Suprapubic skin (tissue), 4 donors: ENCODE data around the gene SPR. TPM values are rescaled to one million over a fixed set of nuclear protein-coding genes. Genes with fewer than 3 reads are reported as not detected.

Source experiments
- DNase-seq, 2 donors: peaks; one replicate each; pipeline ENCODE4 v3.0.0-alpha.2; 2019; ENCODE audit warnings: low spot score in 2 of 2
- H3K27ac ChIP-seq: fragments of 200-600 bp; sonication (generic); one replicate; pipeline ENCODE4 v1.5.1; 2019
- H3K27me3 ChIP-seq: fragments of 200-600 bp; sonication (generic); one replicate; pipeline ENCODE4 v1.5.1; 2019
- H3K36me3 ChIP-seq: fragments of 200-600 bp; sonication (generic); one replicate; pipeline ENCODE4 v1.5.1; 2019
- H3K4me1 ChIP-seq: fragments of 200-600 bp; sonication (generic); one replicate; pipeline ENCODE4 v1.5.1; 2019
- H3K4me3 ChIP-seq: fragments of 200-600 bp; sonication (generic); one replicate; pipeline ENCODE4 v1.5.1; 2019; ENCODE audit warnings: mild to moderate bottlenecking
- H3K9me3 ChIP-seq: fragments of 200-600 bp; sonication (generic); one replicate; pipeline ENCODE4 v1.5.1; 2019
- EP300 ChIP-seq: sonication (generic); formaldehyde crosslinking; IDR thresholded peaks from one replicate; pipeline ENCODE4 v1.6.1; 2017; ENCODE audit warnings: antibody characterized with exemption
- POLR2A ChIP-seq, 2 donors: fragments of 450-650 bp; IDR thresholded peaks; one replicate each; pipeline ENCODE4 v1.6.1; 2017; ENCODE audit warnings: antibody characterized with exemption in 2 of 2, mild to moderate bottlenecking in 2 of 2, moderate library complexity in 2 of 2
- POLR2AphosphoS5 ChIP-seq, 3 donors: sonication (generic); formaldehyde crosslinking; IDR thresholded peaks; one replicate each; pipeline ENCODE4 v1.6.1; 2017; ENCODE audit warnings: antibody characterized with exemption in 3 of 3
- WGBS: methylation state at CpG from one replicate; pipeline ENCODE4 v1.1.5; 2018; 5-methylcytosine and 5-hydroxymethylcytosine counted together
- total RNA-seq, 4 donors: library from RNA; depleted of rRNA; stranded (reverse); fragments of >200 nt; gene quantifications; one replicate each; pipeline ENCODE4 v1.1.0, GENCODE V29; 2016
- TF ChIP-seq, protein P1 (sequence below), 2 donors: fragments of 200-600 bp in 1 of 2; fragments of 450-650 bp in 1 of 2; sonication (generic) in 1 of 2; IDR thresholded peaks; one replicate each; pipeline ENCODE4 v1.5.1; 2016 to 2019; ENCODE audit warnings: antibody characterized with exemption in 2 of 2, mild to moderate bottlenecking in 1 of 2, moderate library complexity in 1 of 2

The SPR gene
- total RNA-seq, 4 donors from 2014 or later: 11.9 to 14.2 (median 14.1) TPM

DNA sequence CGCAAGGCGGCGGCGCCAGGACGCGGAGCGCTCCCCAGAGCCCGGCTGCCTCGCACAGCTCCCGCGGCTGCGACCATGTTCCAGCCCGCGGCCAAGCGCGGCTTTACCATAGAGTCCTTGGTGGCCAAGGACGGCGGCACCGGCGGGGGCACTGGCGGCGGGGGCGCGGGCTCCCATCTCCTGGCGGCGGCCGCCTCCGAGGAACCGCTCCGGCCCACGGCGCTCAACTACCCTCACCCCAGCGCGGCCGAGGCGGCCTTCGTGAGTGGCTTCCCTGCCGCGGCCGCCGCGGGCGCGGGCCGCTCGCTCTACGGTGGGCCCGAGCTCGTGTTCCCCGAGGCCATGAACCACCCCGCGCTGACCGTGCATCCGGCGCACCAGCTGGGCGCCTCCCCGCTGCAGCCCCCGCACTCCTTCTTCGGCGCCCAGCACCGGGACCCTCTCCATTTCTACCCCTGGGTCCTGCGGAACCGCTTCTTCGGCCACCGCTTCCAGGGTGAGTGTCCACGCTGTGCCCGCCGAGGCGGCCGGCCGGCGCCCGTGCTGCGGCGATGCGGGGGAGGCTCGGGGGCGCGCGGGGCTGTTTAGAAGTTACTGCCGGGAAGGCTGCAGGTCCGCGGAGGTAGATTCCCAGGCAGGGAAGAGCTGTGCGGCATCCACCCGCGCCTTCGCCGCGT, 30.8 kb downstream of the SPR start:
- peak overlapping the region; percentile 55 for H3K4me3 ChIP-seq
- whole genome bisulfite sequencing: no CpG with 5 or more reads among the region's 89 CpGs
- H3K27ac ChIP-seq: no peak overlapping the region
- peaks cover 58% of the 10 kb centered on the region for H3K4me1 ChIP-seq
- TF ChIP-seq POLR2A (IDR thresholded peaks at IDR 0.05): no peak
- TF ChIP-seq, protein P1, sequence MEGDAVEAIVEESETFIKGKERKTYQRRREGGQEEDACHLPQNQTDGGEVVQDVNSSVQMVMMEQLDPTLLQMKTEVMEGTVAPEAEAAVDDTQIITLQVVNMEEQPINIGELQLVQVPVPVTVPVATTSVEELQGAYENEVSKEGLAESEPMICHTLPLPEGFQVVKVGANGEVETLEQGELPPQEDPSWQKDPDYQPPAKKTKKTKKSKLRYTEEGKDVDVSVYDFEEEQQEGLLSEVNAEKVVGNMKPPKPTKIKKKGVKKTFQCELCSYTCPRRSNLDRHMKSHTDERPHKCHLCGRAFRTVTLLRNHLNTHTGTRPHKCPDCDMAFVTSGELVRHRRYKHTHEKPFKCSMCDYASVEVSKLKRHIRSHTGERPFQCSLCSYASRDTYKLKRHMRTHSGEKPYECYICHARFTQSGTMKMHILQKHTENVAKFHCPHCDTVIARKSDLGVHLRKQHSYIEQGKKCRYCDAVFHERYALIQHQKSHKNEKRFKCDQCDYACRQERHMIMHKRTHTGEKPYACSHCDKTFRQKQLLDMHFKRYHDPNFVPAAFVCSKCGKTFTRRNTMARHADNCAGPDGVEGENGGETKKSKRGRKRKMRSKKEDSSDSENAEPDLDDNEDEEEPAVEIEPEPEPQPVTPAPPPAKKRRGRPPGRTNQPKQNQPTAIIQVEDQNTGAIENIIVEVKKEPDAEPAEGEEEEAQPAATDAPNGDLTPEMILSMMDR (IDR thresholded peaks at IDR 0.05): no peak
- TF ChIP-seq POLR2AphosphoS5 (IDR thresholded peaks at IDR 0.05): no peak
- TF ChIP-seq EP300: no peak
- DNase-seq: peak in 1 of 2 donors; percentile 48
- H3K36me3 ChIP-seq: no peaks in the 10 kb centered on the region
- peaks cover 100% of the 10 kb centered on the region for H3K27me3 ChIP-seq
- no peaks in the 10 kb centered on the region for H3K9me3 ChIP-seq

DNA sequence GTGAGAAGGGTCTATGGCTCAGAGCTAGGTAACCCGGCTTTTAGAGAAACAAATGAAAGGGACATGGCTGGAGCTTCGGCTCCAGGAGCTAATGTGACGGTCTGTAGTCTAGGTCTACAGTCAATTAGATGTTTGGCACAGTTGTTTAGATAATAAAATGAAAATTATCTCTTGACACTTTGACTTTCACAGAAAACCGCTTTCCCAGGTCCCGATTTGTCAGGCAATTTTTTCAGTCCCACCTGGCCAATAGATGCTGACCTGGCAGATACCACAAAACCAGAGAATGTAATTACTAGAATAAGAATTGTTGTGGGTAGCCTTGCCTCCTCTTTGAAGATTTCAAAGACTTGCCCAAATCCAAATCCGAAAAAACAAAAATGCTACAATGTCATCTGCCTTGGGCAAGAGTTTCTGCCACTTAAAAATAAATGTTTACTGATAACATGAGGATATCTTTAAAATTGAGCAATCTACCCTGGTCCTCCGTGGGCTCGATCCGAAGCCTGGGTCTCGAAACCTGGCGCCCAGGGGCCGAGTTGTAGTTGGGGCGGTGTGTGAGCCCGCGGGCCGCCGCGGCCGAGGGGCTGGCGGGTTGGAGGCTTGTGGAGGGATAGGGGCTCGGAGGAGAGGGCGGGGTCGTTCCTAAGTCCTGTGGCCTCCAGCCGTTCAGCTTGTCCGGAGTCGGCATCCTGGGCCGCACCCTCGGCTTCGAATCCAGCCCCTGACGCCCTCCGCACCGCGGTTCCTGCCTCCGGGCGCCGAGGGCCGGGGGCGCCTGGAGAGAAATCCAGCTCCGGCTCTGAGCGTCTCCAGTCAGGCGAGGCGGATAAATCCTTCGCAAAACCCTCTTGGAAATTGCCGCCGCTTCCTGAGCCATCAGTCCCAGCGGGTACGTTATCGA, 32.5 kb downstream of the SPR start:
- Histone ChIP-seq H3K9me3 (no peaks in the 10 kb centered on the region), H3K36me3 (no peaks in the 10 kb centered on the region), H3K27ac (no peak overlapping the region), H3K4me3 (peak overlapping the region; percentile 31), H3K4me1 (peaks cover 67% of the 10 kb centered on the region), H3K27me3 (peaks cover 100% of the 10 kb centered on the region)
- TF ChIP-seq POLR2A (IDR thresholded peaks at IDR 0.05): no peak
- TF ChIP-seq EP300: no peak
- TF ChIP-seq, protein P1 (IDR thresholded peaks at IDR 0.05): no peak
- TF ChIP-seq POLR2AphosphoS5 (IDR thresholded peaks at IDR 0.05): no peak
- 14% methylated on average over 23 of the region's 48 CpGs for WGBS
- peak in 1 of 2 donors; percentile 58 for DNase-seq

DNA sequence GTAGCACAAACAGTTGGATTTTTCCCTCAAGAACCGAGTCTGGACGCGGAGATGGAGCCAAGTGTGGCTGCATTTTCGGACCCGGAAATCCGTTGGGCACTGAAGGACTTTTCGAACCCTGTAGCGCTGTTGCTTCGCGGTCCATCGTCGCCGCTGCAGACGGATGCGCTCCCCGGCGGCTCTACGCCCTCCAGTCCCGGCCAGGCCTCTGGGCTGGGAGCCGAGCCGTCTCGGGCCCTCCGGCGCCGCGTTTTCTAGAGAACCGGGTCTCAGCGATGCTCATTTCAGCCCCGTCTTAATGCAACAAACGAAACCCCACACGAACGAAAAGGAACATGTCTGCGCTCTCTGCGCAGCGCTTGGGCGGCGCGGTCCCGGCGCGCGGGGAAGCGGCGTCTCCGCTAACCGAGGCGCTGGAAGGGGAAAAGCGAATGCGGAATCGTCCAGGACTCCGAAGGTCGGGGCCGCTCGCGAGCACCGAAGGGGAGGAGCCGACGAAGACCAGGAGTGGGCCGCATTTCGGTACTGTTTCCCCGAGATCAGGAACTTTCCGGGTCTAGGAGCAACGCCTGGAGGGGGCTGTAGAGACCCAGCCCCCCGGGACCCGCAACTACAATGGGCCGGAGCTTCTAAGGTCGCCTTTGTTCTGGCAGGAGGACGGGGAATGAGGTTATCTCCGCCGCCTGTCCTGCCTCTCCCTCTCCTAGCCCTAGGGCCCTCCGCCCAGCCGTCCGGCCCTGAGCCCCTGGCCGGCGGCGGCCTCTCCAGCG, 33.3 kb downstream of the SPR start:
- WGBS: 4% methylated on average over 45 of the region's 77 CpGs
- H3K9me3 ChIP-seq: no peaks in the 10 kb centered on the region
- H3K27me3 ChIP-seq: peaks cover 100% of the 10 kb centered on the region
- peak in 1 of 2 donors; percentile 51 for DNase-seq
- H3K4me3 ChIP-seq: peak overlapping the region; percentile 31
- H3K36me3 ChIP-seq: no peaks in the 10 kb centered on the region
- H3K4me1 ChIP-seq: peaks cover 64% of the 10 kb centered on the region
- H3K27ac ChIP-seq: no peak overlapping the region
- TF ChIP-seq, protein P1 (IDR thresholded peaks at IDR 0.05): no peak
- no peak for TF ChIP-seq POLR2AphosphoS5 (IDR thresholded peaks at IDR 0.05)
- TF ChIP-seq POLR2A (IDR thresholded peaks at IDR 0.05): no peak
- no peak for TF ChIP-seq EP300

DNA sequence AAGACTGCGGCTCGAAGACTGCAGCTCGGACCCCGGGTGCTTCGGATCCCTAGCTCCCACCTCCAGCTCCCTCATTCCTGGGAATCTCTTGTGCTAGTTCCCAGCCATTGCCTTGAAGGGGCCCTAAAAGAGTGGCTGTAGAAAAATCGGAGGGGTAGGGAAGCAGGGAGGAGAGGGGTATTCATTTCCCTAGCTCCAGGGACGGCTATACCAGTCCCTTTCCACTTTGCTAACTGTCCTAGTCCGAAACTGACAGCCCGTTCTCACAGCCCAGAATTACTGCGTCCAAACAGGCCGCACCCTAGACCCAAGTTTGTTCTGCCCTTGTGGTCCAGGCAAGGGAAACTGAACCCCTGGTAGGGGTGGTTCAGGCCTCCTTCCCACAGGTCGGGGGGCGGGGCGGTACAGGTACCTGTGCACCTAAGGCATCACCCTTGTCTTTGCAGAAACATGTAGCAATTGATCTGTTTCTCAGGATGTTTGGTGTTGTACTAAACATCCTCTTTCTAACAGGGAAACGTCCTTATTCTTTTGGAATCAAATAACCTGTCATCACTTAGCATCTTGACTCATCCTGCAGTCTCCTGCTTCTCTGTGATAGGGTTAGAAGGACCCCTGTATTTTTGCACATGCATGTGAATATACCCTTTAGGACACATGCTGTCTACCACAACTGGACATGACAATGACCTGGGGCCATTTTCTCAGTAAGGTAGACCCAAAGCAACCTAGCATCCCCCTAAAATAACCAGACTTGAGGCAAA, 34.1 kb downstream of the SPR start:
- Histone ChIP-seq H3K36me3 (no peaks in the 10 kb centered on the region), H3K27ac (no peak overlapping the region), H3K27me3 (peaks cover 100% of the 10 kb centered on the region), H3K4me1 (peaks cover 56% of the 10 kb centered on the region), H3K9me3 (no peaks in the 10 kb centered on the region), H3K4me3 (no peak overlapping the region)
- 38% methylated on average over 13 of the region's 15 CpGs for WGBS
- no peak for TF ChIP-seq POLR2AphosphoS5 (IDR thresholded peaks at IDR 0.05)
- no peak for TF ChIP-seq EP300
- TF ChIP-seq POLR2A (IDR thresholded peaks at IDR 0.05): no peak
- TF ChIP-seq, protein P1 (IDR thresholded peaks at IDR 0.05): no peak
- peak in 1 of 2 donors; percentile 50 for DNase-seq
